Islet of Langerhans (tissue), 1 donor: ENCODE results near the gene TRDMT1.
"Not testable (repeated sequence)": the region's sequence is repeated elsewhere in the genome, so short reads cannot be mapped to it uniquely, and the experiment has no call there.

Experiments used
- FAIRE-seq: peaks from one replicate; lab custom pipeline; 2011; peaks lifted over from hg19 to GRCh38; lab: Jason Lieb, UNC

TRDMT1 gene

GRCh38 chr10:17126327-17126726, 75.1 kb downstream of the TRDMT1 start:
- no peak for FAIRE-seq

DNA sequence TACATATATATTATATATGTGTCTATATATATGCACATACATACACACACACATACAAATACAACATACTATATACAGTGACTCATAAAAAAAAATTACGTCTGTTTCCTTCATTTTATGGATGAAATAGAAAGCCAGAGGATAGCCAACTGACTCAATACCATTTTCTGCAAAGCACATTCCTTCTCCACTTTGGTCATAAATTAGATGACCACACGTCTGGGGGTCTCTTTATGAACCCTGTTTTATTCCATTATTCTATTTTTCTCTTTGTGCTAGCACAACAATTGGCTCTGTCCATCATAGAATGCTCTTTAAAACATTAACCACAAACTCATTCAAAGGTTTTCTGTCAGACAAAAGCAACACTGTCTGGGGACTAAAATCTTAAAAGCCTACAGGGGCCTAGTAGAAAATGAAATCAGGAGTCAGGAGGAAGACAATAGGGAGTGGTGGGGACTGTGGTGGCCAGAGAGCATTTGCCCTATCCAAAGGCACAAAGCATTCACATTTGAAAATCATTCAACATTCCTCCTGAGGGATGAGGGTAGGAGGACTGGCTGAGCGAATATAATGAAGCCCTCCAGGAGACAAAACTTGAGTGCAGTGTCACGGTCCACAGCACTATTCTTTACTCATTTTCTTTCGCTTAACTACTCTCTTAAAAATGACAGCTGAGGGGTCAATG, 76.1 kb downstream of the TRDMT1 start:
- FAIRE-seq, result no peak

- FAIRE-seq, result no peak
Measured at GRCh38 chr10:17123961-17124360, 77.5 kb downstream of the TRDMT1 start.

DNA sequence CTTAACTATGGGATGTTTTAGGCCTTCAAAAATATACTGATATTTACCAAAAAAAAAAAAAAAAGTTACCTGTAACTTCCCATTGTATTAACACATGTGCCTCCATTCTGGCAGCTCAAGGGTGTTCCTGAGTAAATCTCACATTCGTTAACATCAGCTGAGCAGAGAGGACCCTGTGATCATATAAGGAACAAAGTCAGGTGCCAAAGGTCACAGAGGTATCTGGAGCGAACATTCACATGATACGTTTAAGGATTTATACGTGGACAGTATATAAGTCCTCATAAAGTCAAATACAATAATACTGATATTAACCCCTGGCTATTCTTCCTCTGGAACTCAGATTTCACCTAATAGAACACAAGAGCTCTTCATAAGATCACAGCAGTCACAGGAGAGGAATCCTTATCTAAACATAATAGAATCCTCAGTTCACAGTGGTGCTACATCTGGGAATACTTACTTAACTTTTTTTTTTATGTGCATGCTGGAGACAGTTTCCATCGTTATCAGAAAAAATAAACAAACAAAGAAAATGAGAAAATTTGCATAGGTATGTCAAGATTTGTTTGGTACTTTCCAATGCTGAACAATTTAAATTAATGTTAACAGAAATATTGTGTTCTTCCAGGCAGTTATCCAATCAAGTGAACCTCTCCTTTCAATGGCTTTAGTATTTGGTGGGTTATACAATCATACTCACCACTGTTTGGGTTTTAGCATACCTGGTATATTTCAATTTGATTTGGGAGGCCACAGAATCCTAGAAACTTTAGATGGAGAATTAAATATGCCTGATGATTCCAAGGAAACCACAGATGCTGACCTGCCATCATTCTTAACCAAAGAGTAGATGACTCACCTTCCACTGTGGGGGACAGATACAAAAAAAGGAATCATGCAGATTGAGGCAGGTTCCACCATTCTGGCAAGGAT, 78.5 kb downstream of the TRDMT1 start:
- no peak for FAIRE-seq

GRCh38 chr10:17122052-17122451, 79.4 kb downstream of the TRDMT1 start:
- FAIRE-seq, result no peak

GRCh38 chr10:17120694-17121093, 80.8 kb downstream of the TRDMT1 start:
- FAIRE-seq, result no peak

DNA sequence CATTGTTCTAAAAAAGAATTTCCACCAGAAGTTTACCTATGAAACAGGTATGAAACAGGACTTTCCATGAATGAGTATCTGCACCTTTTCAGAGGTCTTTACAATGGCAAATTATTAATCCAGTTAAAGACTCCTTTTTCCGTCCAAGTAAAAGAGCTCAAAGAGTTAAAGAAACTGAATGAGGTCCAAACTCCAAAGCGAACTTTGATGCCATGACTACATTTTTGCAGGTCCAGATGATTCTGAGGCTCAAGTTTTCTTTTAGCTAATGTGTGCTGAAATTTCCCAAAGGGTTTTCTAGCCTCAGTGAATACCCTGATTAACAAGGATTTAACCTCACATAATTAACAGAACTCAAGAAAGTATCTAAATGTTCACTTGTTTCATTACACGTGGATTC, 81.6 kb downstream of the TRDMT1 start:
- FAIRE-seq, result no peak

- no peak for FAIRE-seq
Measured at GRCh38 chr10:17116193-17116592, 85.3 kb downstream of the TRDMT1 start.

- FAIRE-seq, result no peak
Measured at GRCh38 chr10:17115683-17116082, 85.8 kb downstream of the TRDMT1 start.

DNA sequence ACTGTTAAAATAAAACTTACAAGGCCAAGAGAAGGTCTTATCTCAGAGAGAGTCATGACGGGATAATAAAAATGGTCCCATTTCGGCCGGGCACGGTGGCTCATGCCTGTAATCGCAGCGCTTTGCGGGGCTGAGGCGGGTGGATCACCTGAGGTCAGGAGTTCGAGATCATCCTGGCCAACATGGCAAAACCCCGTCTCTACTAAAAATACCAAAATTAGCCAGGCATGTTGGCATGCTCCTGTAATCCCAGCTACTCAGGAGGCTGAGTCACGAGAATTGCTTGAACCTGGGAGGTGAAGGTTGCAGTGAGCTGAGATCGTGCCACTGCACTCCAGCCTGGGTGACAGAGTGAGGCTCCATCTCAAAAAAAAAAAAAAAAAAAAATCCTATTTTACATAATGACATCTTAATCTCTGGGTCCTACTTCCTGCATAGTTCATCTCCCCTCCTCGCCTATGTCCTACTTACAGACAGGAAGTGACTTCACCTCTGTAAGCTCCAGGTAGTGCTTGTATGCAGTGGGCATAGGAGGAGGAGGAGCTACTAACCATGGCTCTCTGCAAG, 86.5 kb downstream of the TRDMT1 start:
- not testable (repeated sequence) for FAIRE-seq

- no peak for FAIRE-seq
Measured at GRCh38 chr10:17113889-17114540, 87.5 kb downstream of the TRDMT1 start.

GRCh38 chr10:17113346-17113745, 88.1 kb downstream of the TRDMT1 start:
- no peak for FAIRE-seq

DNA sequence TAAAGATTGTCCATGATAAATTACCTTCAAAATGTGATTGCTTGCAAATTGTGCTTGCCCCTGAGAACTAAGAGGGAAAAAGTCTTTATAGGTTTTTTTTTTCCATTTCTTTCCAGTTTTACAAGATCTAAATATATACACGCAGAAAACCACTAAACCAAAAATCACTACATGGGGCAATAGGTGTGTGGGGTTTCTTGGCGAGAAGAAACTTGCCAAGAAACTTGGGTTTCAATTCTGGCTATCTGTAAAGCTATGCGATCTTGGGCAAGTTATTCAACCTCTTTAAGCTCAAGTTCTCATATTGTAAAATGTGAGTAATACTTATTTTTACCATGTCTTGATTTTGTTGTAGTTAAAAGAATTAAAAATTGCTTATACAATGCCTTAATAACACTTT, 88.9 kb downstream of the TRDMT1 start:
- no peak for FAIRE-seq

GRCh38 chr10:17109475-17110207, 91.8 kb downstream of the TRDMT1 start:
- no peak for FAIRE-seq

DNA sequence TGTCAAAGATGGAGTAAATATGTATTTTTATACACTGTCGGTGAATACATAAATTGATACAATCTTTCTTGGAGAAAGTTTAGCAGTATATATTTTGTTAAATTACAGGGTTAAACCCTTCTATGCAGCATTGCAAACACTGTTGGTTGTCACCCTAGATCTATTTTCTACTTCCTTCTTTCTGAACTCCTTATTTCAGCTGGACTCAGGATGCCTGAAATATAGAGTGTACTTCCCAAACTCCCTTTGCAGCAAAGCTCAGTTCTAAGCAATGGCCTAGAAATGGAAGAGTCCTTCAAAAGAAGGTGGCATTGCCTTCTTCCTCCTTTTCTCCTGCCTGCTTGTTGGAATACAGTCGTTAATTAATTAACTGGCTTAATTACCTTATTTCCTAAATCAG, 92.4 kb downstream of the TRDMT1 start:
- FAIRE-seq, result no peak

GRCh38 chr10:17106991-17107390, 94.5 kb downstream of the TRDMT1 start:
- FAIRE-seq, result no peak

GRCh38 chr10:17101910-17102266, 99.6 kb downstream of the TRDMT1 start:
- FAIRE-seq, result no peak

DNA sequence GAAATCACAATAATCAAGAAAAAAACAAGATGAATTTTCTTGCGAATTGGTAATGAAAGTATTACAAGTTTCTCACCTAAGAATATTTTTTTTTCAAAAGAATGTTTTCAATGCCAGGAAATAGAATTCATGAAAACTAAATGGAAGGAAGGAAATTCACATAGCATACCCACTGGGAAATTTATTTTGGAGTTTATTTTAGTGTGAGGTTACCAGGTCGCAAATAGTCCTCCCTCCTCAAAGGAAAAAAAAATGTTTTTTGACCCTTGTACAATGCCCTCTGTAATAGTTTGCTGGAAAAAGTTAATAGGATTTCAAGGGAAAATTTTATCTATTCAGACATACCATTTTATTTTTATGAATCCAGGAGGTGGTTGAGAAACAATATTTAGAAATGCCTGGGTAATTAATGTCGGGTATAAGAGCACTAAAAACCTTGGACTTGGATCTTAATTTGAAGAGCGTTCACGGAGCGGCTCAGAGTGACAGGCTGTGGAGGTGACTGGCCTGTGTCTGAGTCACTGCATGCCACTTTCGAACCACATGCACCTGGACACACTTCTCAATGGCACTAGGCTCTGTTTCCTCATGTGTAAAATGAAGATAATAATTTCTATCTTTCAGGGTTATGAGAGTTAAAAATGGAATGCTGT, 100.1 kb downstream of the TRDMT1 start:
- no peak for FAIRE-seq

GRCh38 chr10:17100586-17100985, 100.9 kb downstream of the TRDMT1 start:
- no peak for FAIRE-seq

DNA sequence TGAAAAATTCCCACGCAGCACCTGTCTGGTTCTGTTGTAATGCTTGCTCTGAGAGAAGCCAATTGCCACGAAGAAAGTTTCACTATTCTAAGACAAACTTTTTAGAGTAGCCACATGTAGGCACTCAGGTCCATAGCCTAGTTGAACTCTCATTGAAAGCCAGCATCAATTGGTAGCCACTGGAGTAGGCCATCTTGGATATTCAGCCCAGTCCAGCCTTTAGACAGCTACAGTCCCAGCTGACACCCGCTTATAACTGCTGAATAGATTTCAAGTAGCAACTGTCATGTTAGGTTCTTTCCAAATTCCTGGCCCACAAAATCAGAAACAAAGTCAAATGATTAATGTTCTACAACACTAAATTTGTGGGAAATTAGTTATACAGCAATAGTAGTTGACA, 103.5 kb downstream of the TRDMT1 start:
- FAIRE-seq, result no peak
